ENCODE data around the gene ASB15. TPM values are rescaled to one million over a fixed set of nuclear protein-coding genes. Genes with fewer than 3 reads are reported as not detected.

ASB15 gene
- total RNA-seq, 2 donors from 2014 or later = not detected

DNA sequence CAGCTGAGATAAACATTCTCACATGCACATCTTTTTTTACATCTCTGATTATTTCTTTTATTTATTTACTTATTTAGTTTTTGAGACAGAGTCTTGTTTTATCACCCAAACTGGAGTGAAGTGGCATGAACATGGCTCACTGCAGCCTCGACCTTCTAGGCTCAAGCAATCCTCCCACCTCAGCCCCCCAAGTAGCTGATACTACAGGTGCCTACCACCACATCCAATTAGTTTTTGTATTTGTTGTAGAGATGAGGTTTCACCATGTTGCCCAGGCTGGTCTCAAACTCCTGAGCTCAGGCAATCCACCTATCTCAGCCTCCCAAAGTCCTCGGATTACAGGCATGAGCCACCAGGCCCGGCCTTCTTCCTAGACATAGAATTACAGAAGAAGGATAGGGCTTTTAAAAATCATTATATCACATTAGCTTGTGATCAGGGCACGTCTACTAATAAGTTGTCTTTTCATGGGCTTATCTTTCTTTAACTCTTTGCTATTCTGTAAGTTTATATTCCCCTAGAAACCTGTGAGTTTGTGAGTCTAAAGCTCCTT lies 5.9 kb downstream of the ASB15 start:
- no peaks in the 10 kb centered on the region for H3K4me1 Mint-ChIP-seq (ENCODE audit: low read depth)
- H3K27ac Mint-ChIP-seq = no peak overlapping the region
- no peaks in the 10 kb centered on the region for H3K36me3 Mint-ChIP-seq (ENCODE audit: insufficient read depth in 2 of 2)
- ATAC-seq (replicated peaks in 1 of 2) (no peak), DNase-seq (no peak)
- H3K9me3 Mint-ChIP-seq = no peaks in the 10 kb centered on the region
- peaks cover 5% of the 10 kb centered on the region for H3K27me3 Mint-ChIP-seq (ENCODE audit: low read depth)
- no peak overlapping the region for H3K4me3 Mint-ChIP-seq

- Mint-ChIP-seq H3K4me1 (ENCODE audit: low read depth) (no peaks in the 10 kb centered on the region), H3K36me3 (ENCODE audit: insufficient read depth in 2 of 2) (no peaks in the 10 kb centered on the region), H3K4me3 (no peak overlapping the region), H3K27me3 (ENCODE audit: low read depth) (peaks cover 7% of the 10 kb centered on the region), H3K27ac (peak overlapping the region; percentile 39), H3K9me3 (no peaks in the 10 kb centered on the region)
- ATAC-seq (replicated peaks in 1 of 2) (no peak), DNase-seq (no peak)
Observed at GRCh38 chr7:123608991-123609882, 7.6 kb downstream of the ASB15 start.

DNA sequence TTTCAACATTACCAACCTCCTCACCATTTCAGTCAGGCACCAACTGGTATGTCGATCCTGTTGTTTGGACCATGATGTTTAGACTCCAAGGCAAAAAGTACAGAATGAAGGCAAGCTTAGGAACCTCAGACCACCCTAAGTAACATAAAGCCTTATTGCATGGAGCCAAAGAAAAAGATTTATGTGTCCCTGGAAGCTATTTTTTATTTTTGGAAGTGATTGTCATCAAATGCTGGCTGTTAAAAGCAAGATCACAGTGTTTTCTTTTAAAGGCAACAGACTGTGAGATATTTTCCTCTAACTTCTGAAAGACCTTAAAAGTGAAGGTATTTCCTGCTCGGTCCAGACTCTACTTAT lies 8.2 kb downstream of the ASB15 start:
- no peak for DNase-seq
- H3K27me3 Mint-ChIP-seq (ENCODE audit: low read depth) = peaks cover 7% of the 10 kb centered on the region
- no peaks in the 10 kb centered on the region for H3K36me3 Mint-ChIP-seq (ENCODE audit: insufficient read depth in 2 of 2)
- no peaks in the 10 kb centered on the region for H3K4me1 Mint-ChIP-seq (ENCODE audit: low read depth)
- no peak for ATAC-seq (replicated peaks in 1 of 2)
- no peaks in the 10 kb centered on the region for H3K9me3 Mint-ChIP-seq
- H3K4me3 Mint-ChIP-seq = no peak overlapping the region
- no peak overlapping the region for H3K27ac Mint-ChIP-seq

GRCh38 chr7:123612024-123612423 lies 10.4 kb downstream of the ASB15 start:
- H3K4me1 Mint-ChIP-seq (ENCODE audit: low read depth) = no peaks in the 10 kb centered on the region
- H3K36me3 Mint-ChIP-seq (ENCODE audit: insufficient read depth in 2 of 2) = no peaks in the 10 kb centered on the region
- H3K4me3 Mint-ChIP-seq = no peak overlapping the region
- peaks cover 7% of the 10 kb centered on the region for H3K27me3 Mint-ChIP-seq (ENCODE audit: low read depth)
- H3K9me3 Mint-ChIP-seq = no peaks in the 10 kb centered on the region
- ATAC-seq (replicated peaks in 1 of 2) (no peak), DNase-seq (no peak)
- H3K27ac Mint-ChIP-seq = no peak overlapping the region

DNA sequence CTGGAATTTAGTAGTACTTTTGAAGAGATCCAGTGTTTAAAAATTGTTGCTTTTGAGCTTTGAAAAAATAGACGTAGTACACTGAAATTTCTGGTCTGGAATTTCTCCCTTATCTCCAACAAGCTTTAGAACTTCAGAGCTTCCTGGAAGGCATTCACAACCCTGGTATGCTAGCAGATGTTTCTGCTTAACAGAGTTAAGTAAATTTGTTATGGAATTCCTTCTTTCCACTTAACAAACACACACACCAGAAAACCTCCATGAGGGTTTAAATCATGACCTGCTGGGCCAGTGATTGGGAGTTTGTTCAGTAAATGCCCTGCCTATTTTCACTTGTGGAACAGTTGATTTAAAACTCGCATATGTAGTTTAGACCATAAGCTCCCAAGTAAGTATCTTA lies 13.7 kb downstream of the ASB15 start:
- H3K27me3 Mint-ChIP-seq (ENCODE audit: low read depth) = peaks cover 24% of the 10 kb centered on the region
- no peak for DNase-seq
- no peaks in the 10 kb centered on the region for H3K36me3 Mint-ChIP-seq (ENCODE audit: insufficient read depth in 2 of 2)
- H3K4me3 Mint-ChIP-seq = no peak overlapping the region
- H3K9me3 Mint-ChIP-seq = no peaks in the 10 kb centered on the region
- no peak overlapping the region for H3K27ac Mint-ChIP-seq
- ATAC-seq (replicated peaks in 1 of 2) = no peak
- H3K4me1 Mint-ChIP-seq (ENCODE audit: low read depth) = no peaks in the 10 kb centered on the region

GRCh38 chr7:123616223-123616622 lies 14.6 kb downstream of the ASB15 start:
- no peaks in the 10 kb centered on the region for H3K4me1 Mint-ChIP-seq (ENCODE audit: low read depth)
- no peak overlapping the region for H3K27ac Mint-ChIP-seq
- H3K9me3 Mint-ChIP-seq = no peaks in the 10 kb centered on the region
- no peak for DNase-seq
- no peak for ATAC-seq (replicated peaks in 1 of 2)
- peaks cover 24% of the 10 kb centered on the region for H3K27me3 Mint-ChIP-seq (ENCODE audit: low read depth)
- no peak overlapping the region for H3K4me3 Mint-ChIP-seq
- H3K36me3 Mint-ChIP-seq (ENCODE audit: insufficient read depth in 2 of 2) = no peaks in the 10 kb centered on the region

GRCh38 chr7:123621707-123622106 lies 20.1 kb downstream of the ASB15 start:
- DNase-seq (no peak), ATAC-seq (replicated peaks in 1 of 2) (no peak)
- Mint-ChIP-seq H3K27ac (no peak overlapping the region), H3K27me3 (ENCODE audit: low read depth) (peaks cover 17% of the 10 kb centered on the region), H3K9me3 (no peaks in the 10 kb centered on the region), H3K4me1 (ENCODE audit: low read depth) (no peaks in the 10 kb centered on the region), H3K36me3 (ENCODE audit: insufficient read depth in 2 of 2) (no peaks in the 10 kb centered on the region), H3K4me3 (no peak overlapping the region)

- H3K27ac Mint-ChIP-seq = no peak overlapping the region
- no peaks in the 10 kb centered on the region for H3K36me3 Mint-ChIP-seq (ENCODE audit: insufficient read depth in 2 of 2)
- no peaks in the 10 kb centered on the region for H3K9me3 Mint-ChIP-seq
- peaks cover 16% of the 10 kb centered on the region for H3K27me3 Mint-ChIP-seq (ENCODE audit: low read depth)
- no peaks in the 10 kb centered on the region for H3K4me1 Mint-ChIP-seq (ENCODE audit: low read depth)
- no peak overlapping the region for H3K4me3 Mint-ChIP-seq
- ATAC-seq (replicated peaks in 1 of 2) = no peak
- no peak for DNase-seq
Observed at GRCh38 chr7:123622660-123623386, 21.2 kb downstream of the ASB15 start.

DNA sequence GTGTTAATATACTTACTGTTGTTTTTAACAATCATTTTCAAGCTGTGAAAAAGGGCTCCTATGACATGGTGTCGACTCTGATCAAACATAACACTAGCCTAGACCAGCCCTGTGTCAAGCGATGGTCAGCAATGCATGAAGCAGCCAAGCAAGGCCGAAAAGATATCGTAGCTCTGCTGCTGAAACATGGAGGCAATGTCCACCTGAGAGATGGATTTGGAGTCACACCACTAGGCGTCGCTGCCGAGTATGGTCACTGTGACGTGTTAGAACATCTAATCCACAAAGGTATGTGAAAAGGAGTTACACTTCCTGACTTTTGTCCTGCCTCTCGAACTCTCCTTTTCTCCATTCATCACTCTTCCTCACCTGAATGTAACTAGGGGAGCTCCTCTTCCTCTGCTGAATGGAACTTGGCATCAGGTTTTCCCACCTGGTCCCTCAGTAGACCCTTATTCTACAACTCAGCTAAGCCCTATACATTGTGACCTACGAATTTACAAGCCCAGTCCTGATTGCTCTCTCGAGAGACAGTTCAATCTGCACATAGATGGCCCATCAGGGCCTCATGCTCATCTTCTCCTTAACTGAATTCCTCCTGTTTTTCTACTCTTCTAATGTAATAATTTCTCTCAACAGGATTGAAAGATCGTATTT lies 23.0 kb downstream of the ASB15 start:
- Mint-ChIP-seq H3K27ac (no peak overlapping the region), H3K9me3 (no peaks in the 10 kb centered on the region), H3K36me3 (ENCODE audit: insufficient read depth in 2 of 2) (no peaks in the 10 kb centered on the region), H3K4me1 (ENCODE audit: low read depth) (no peaks in the 10 kb centered on the region), H3K27me3 (ENCODE audit: low read depth) (peaks cover 9% of the 10 kb centered on the region), H3K4me3 (no peak overlapping the region)
- ATAC-seq (replicated peaks in 1 of 2) = peak; percentile 51 to 56
- peak; percentile 66 to 69 for DNase-seq

- ATAC-seq (replicated peaks in 1 of 2) (no peak), DNase-seq (no peak)
- Mint-ChIP-seq H3K27me3 (ENCODE audit: low read depth) (peaks cover 5% of the 10 kb centered on the region), H3K27ac (no peak overlapping the region), H3K9me3 (no peaks in the 10 kb centered on the region), H3K4me1 (ENCODE audit: low read depth) (no peaks in the 10 kb centered on the region), H3K4me3 (no peak overlapping the region), H3K36me3 (ENCODE audit: insufficient read depth in 2 of 2) (no peaks in the 10 kb centered on the region)
Observed at GRCh38 chr7:123625254-123625653, 23.6 kb downstream of the ASB15 start.

DNA sequence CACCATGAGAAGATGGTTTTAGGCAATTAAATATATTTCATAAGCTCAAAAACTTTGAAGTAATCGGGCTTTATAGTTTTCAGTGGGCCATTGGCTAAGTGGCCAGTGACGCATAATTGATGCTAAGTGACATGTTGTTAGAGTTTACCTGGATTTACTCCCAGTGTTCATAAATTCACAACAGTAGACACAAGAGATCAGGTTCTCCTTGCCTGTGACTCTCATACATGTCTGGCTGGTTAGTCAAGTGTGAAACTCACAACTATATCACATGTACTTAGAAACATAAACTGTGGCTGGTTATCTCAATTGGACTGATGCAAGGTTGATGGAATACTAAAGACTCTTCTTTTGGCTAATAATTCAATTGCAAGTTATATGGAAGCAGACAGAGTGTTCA lies 26.2 kb downstream of the ASB15 start:
- Mint-ChIP-seq H3K4me3 (no peak overlapping the region), H3K4me1 (ENCODE audit: low read depth) (no peaks in the 10 kb centered on the region), H3K9me3 (no peaks in the 10 kb centered on the region), H3K27me3 (ENCODE audit: low read depth) (peaks cover 5% of the 10 kb centered on the region), H3K27ac (no peak overlapping the region), H3K36me3 (ENCODE audit: insufficient read depth in 2 of 2) (no peaks in the 10 kb centered on the region)
- ATAC-seq (replicated peaks in 1 of 2) (no peak), DNase-seq (no peak)

DNA sequence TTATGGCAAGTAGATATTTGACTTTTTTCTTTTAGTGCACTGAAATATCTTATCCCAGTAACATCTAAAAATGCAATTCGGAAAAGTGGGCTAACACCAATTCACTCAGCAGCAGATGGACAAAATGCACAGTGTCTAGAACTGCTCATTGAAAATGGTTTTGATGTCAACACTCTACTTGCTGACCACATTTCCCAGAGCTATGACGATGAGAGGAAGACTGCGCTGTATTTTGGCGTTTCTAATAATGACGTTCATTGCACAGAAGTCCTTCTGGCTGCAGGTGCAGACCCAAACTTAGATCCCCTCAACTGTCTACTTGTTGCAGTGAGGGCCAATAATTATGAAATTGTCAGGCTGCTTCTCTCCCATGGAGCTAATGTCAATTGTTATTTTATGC lies 27.2 kb downstream of the ASB15 start:
- no peaks in the 10 kb centered on the region for H3K4me1 Mint-ChIP-seq (ENCODE audit: low read depth)
- no peak for ATAC-seq (replicated peaks in 1 of 2)
- H3K9me3 Mint-ChIP-seq = no peaks in the 10 kb centered on the region
- no peaks in the 10 kb centered on the region for H3K36me3 Mint-ChIP-seq (ENCODE audit: insufficient read depth in 2 of 2)
- H3K27ac Mint-ChIP-seq = no peak overlapping the region
- H3K4me3 Mint-ChIP-seq = no peak overlapping the region
- no peak for DNase-seq
- H3K27me3 Mint-ChIP-seq (ENCODE audit: low read depth) = peaks cover 5% of the 10 kb centered on the region

GRCh38 chr7:123629281-123629680 lies 27.7 kb downstream of the ASB15 start:
- no peaks in the 10 kb centered on the region for H3K36me3 Mint-ChIP-seq (ENCODE audit: insufficient read depth in 2 of 2)
- H3K4me3 Mint-ChIP-seq = no peak overlapping the region
- H3K27ac Mint-ChIP-seq = no peak overlapping the region
- H3K27me3 Mint-ChIP-seq (ENCODE audit: low read depth) = peaks cover 5% of the 10 kb centered on the region
- DNase-seq = no peak
- H3K9me3 Mint-ChIP-seq = no peaks in the 10 kb centered on the region
- ATAC-seq (replicated peaks in 1 of 2) = no peak
- H3K4me1 Mint-ChIP-seq (ENCODE audit: low read depth) = no peaks in the 10 kb centered on the region

Data from activated T-cell treated with anti-CD3 and anti-CD28 coated beads, Interleukin-2, amount 50 U/mL, for 72 hours (primary cell).